GM12878 (cell line): ENCODE data around the gene DAPK2. TPM values are rescaled to one million over a fixed set of nuclear protein-coding genes. Genes with fewer than 3 reads are reported as not detected.

Source experiments
- BHLHE40 ChIP-seq, 2 experiments: fragments of 450-650 bp in 1 of 2; IDR thresholded peaks; 2 replicates each; pipeline ENCODE4 v1.6.1; 2011 to 2017; ENCODE audit warnings: low read depth in 2 of 2, borderline replicate concordance in 1 of 2, improper control_type of control experiment in 1 of 2, low read length in 1 of 2, mild to moderate bottlenecking in 1 of 2
- CEBPB ChIP-seq, 2 experiments: fragments of 150-350 bp in 1 of 2; IDR thresholded peaks; 2 replicates each; pipeline ENCODE4 v1.6.1; 2012 to 2014; ENCODE audit warnings: low read depth in 2 of 2, low read length in 2 of 2, borderline replicate concordance in 1 of 2, inconsistent platforms in 1 of 2
- EP300 ChIP-seq, 2 experiments: fragments of 150-350 bp in 1 of 2; IDR thresholded peaks; 2 replicates each; pipeline ENCODE4 v1.6.1; 2011 to 2012; ENCODE audit warnings: low read depth in 2 of 2, low read length in 2 of 2, borderline replicate concordance in 1 of 2, improper control_type of control experiment in 1 of 2, inconsistent platforms in 1 of 2; ENCODE audit not compliant: control insufficient read depth in 1 of 2
- IKZF2 ChIP-seq, 2 experiments: fragments of 450-650 bp; IDR thresholded peaks; 2 replicates each; pipeline ENCODE4 v1.6.1; 2017; ENCODE audit warnings: mild to moderate bottlenecking in 2 of 2, moderate library complexity in 2 of 2
- MYC ChIP-seq: IDR thresholded peaks from 2 replicates; pipeline ENCODE4 v1.6.1; 2011; ENCODE audit warnings: mild to moderate bottlenecking, low read length, moderate library complexity, inconsistent platforms; ENCODE audit not compliant: insufficient read depth, insufficient replicate concordance, insufficient read length, severe bottlenecking
- NFXL1 ChIP-seq: fragments of 450-650 bp; IDR thresholded peaks from 2 replicates; pipeline ENCODE4 v1.6.1; 2017; ENCODE audit warnings: antibody characterized with exemption, mild to moderate bottlenecking, borderline replicate concordance
- NRF1 ChIP-seq: conservative IDR thresholded peaks from 2 replicates; pipeline ENCODE4 v1.6.1; 2011; ENCODE audit warnings: mild to moderate bottlenecking, low read depth, low read length, improper control_type of control experiment
- RB1 ChIP-seq: fragments of 450-650 bp; formaldehyde crosslinking; IDR thresholded peaks from 2 replicates; pipeline ENCODE4 v1.6.1; 2017; ENCODE audit warnings: mild to moderate bottlenecking, borderline replicate concordance
- SPI1 ChIP-seq: IDR thresholded peaks from 2 replicates; pipeline ENCODE4 v1.6.1; 2011; ENCODE audit warnings: low read depth, mild to moderate bottlenecking, low read length, moderate library complexity, borderline replicate concordance; ENCODE audit not compliant: insufficient read depth
- SUPT20H ChIP-seq: IDR thresholded peaks from 2 replicates; pipeline ENCODE4 v1.6.1; 2011; ENCODE audit warnings: low read depth, mild to moderate bottlenecking, low read length, moderate library complexity, borderline replicate concordance; ENCODE audit not compliant: control insufficient read depth
- TARDBP ChIP-seq: IDR thresholded peaks from 2 replicates; pipeline ENCODE4 v1.6.1; 2016; ENCODE audit warnings: borderline replicate concordance
- TCF12 ChIP-seq: IDR thresholded peaks from 2 replicates; pipeline ENCODE4 v1.6.1; 2011; ENCODE audit warnings: low read depth, mild to moderate bottlenecking, low read length
- ZNF207 ChIP-seq: fragments of 450-650 bp; IDR thresholded peaks from 2 replicates; pipeline ENCODE4 v1.6.1; 2014; ENCODE audit warnings: antibody characterized with exemption, mild to moderate bottlenecking, borderline replicate concordance
- polyA plus RNA-seq, 11 experiments: library from polyadenylated mRNA; depleted of rRNA in 4 of 11; unstranded in 6 of 11; stranded (reverse) in 5 of 11; fragments of >200 nt; fragmentation: Nextera tagmentation in 4 of 11; fragmentation: Illumina TruSeq in 1 of 11; extraction: Ambion mirVana in 4 of 11; extraction: Trizol in 1 of 11; gene quantifications; 1 replicate in 1 of 11; 2 replicates in 10 of 11; pipeline versions ENCODE4 v1.2.1 to v1.2.3, GENCODE V29; 2011 to 2016; ENCODE audit warnings: inconsistent platforms in 2 of 11, missing spikeins in 2 of 11, low read depth in 1 of 11
- total RNA-seq, 4 experiments: library from RNA; depleted of rRNA in 3 of 4; stranded (reverse); fragments of >200 nt in 3 of 4; fragmentation: Illumina TruSeq in 1 of 4; extraction: Trizol in 1 of 4; gene quantifications; 2 replicates each; pipeline versions ENCODE4 v1.2.1 to v1.2.3, GENCODE V29; 2013 to 2021
- TF ChIP-seq, protein P1 (sequence below): fragments of 450-650 bp; IDR thresholded peaks from 2 replicates; pipeline ENCODE4 v1.6.1; 2016; ENCODE audit warnings: mild to moderate bottlenecking
- TF ChIP-seq, protein P2 (sequence below): fragments of 450-650 bp; IDR thresholded peaks from 2 replicates; pipeline ENCODE4 v1.6.1; 2018; ENCODE audit warnings: borderline replicate concordance, mild to moderate bottlenecking; ENCODE audit not compliant: partially characterized antibody
- TF ChIP-seq, protein P3 (sequence below): IDR thresholded peaks from 2 replicates; pipeline ENCODE4 v1.6.1; 2011; ENCODE audit warnings: low read depth, mild to moderate bottlenecking, low read length, moderate library complexity, borderline replicate concordance; ENCODE audit errors: extremely low read depth
- TF ChIP-seq, protein P4 (sequence below): fragments of 450-650 bp; IDR thresholded peaks from 2 replicates; pipeline ENCODE4 v1.6.1; 2017; ENCODE audit warnings: borderline replicate concordance
- TF ChIP-seq, protein P5 (sequence below): fragments of 450-650 bp; formaldehyde crosslinking; IDR thresholded peaks from 2 replicates; pipeline ENCODE4 v1.5.0; 2022; ENCODE audit warnings: mild to moderate bottlenecking, missing genetic modification characterization

Gene DAPK2
- total and polyA plus RNA-seq, 10 of the 15 experiments (the other 5 are each of a cell fraction or from before 2014, with no cell fraction given) = 0.69 to 8.4 (median 4.1) TPM

DNA sequence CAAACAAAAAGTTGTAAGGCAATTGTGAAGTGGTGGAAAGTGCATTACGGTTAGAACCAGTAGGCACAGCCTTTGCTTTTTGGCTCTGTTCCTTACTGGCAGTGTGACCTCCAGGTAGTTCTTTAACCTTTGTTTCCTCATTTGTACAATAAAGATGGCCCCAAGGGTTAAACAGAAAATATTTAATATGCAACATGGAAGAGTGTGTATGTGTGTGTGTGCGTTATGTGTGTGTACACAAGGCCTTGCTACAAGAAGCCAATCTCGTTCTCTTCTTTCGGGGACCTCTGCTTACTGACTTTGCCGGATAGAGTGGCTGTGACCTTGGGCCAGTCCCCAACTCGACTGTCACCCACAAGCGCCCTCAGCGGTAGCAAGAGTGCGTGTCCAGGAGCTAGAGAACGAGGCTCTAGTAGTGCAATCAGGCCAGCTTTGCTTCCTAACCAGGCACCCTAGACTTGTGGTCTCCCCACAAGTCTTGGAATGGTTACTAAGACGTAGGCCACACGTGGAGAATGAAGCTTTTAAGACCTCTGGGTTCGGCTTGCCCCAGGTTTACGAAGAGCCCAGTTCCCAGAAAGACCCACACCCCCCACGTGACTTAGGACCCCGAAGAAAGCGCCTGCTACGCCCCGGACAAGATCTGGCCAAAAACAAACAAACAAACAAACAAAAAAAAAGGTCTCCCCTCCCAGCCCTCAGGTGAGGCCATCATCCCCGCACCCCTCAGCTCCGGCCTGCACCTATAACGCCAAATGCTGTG lies 46.8 kb upstream of the DAPK2 start (continued):
- TF ChIP-seq, protein P1, sequence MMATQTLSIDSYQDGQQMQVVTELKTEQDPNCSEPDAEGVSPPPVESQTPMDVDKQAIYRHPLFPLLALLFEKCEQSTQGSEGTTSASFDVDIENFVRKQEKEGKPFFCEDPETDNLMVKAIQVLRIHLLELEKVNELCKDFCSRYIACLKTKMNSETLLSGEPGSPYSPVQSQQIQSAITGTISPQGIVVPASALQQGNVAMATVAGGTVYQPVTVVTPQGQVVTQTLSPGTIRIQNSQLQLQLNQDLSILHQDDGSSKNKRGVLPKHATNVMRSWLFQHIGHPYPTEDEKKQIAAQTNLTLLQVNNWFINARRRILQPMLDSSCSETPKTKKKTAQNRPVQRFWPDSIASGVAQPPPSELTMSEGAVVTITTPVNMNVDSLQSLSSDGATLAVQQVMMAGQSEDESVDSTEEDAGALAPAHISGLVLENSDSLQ = no peak
- TF ChIP-seq BHLHE40 (IDR thresholded peaks at IDR 0.05; ENCODE audit: borderline replicate concordance in 1 of 2, low read depth in 2 of 2, low read length in 1 of 2) (0 out of 4 replicates have a peak, but pooled peaks have one; percentile 18 to 45), TARDBP (no peak), RB1 (no peak), NRF1 (no peak), ZNF207 (no peak), SPI1 (no peak), IKZF2 (IDR thresholded peaks at IDR 0.05) (0 out of 4 replicates have a peak, but pooled peaks of 1 of the 2 experiments have one; percentile 7), SUPT20H (no peak), TCF12 (peak; percentile 25; the same call in 1 of the 2 replicates), CEBPB (IDR thresholded peaks at IDR 0.05; ENCODE audit: borderline replicate concordance in 1 of 2, low read depth in 2 of 2, low read length in 2 of 2) (no peak), NFXL1 (no peak), EP300 (IDR thresholded peaks at IDR 0.05; ENCODE audit: borderline replicate concordance in 1 of 2, control insufficient read depth in 1 of 2, low read depth in 2 of 2, low read length in 2 of 2) (no peak), MYC (no peak)
- TF ChIP-seq, protein P2, sequence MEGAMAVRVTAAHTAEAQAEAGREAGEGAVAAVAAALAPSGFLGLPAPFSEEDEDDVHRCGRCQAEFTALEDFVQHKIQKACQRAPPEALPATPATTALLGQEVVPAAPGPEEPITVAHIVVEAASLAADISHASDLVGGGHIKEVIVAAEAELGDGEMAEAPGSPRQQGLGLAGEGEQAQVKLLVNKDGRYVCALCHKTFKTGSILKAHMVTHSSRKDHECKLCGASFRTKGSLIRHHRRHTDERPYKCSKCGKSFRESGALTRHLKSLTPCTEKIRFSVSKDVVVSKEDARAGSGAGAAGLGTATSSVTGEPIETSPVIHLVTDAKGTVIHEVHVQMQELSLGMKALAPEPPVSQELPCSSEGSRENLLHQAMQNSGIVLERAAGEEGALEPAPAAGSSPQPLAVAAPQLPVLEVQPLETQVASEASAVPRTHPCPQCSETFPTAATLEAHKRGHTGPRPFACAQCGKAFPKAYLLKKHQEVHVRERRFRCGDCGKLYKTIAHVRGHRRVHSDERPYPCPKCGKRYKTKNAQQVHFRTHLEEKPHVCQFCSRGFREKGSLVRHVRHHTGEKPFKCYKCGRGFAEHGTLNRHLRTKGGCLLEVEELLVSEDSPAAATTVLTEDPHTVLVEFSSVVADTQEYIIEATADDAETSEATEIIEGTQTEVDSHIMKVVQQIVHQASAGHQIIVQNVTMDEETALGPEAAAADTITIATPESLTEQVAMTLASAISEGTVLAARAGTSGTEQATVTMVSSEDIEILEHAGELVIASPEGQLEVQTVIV = no peak
- TF ChIP-seq, protein P3, sequence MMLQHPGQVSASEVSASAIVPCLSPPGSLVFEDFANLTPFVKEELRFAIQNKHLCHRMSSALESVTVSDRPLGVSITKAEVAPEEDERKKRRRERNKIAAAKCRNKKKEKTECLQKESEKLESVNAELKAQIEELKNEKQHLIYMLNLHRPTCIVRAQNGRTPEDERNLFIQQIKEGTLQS = peak; percentile 54; the same call in 1 of the 2 replicates
- TF ChIP-seq, protein P4, sequence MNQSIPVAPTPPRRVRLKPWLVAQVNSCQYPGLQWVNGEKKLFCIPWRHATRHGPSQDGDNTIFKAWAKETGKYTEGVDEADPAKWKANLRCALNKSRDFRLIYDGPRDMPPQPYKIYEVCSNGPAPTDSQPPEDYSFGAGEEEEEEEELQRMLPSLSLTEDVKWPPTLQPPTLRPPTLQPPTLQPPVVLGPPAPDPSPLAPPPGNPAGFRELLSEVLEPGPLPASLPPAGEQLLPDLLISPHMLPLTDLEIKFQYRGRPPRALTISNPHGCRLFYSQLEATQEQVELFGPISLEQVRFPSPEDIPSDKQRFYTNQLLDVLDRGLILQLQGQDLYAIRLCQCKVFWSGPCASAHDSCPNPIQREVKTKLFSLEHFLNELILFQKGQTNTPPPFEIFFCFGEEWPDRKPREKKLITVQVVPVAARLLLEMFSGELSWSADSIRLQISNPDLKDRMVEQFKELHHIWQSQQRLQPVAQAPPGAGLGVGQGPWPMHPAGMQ = peak; percentile 76; the same call in 1 of the 2 replicates
- TF ChIP-seq, protein P5, sequence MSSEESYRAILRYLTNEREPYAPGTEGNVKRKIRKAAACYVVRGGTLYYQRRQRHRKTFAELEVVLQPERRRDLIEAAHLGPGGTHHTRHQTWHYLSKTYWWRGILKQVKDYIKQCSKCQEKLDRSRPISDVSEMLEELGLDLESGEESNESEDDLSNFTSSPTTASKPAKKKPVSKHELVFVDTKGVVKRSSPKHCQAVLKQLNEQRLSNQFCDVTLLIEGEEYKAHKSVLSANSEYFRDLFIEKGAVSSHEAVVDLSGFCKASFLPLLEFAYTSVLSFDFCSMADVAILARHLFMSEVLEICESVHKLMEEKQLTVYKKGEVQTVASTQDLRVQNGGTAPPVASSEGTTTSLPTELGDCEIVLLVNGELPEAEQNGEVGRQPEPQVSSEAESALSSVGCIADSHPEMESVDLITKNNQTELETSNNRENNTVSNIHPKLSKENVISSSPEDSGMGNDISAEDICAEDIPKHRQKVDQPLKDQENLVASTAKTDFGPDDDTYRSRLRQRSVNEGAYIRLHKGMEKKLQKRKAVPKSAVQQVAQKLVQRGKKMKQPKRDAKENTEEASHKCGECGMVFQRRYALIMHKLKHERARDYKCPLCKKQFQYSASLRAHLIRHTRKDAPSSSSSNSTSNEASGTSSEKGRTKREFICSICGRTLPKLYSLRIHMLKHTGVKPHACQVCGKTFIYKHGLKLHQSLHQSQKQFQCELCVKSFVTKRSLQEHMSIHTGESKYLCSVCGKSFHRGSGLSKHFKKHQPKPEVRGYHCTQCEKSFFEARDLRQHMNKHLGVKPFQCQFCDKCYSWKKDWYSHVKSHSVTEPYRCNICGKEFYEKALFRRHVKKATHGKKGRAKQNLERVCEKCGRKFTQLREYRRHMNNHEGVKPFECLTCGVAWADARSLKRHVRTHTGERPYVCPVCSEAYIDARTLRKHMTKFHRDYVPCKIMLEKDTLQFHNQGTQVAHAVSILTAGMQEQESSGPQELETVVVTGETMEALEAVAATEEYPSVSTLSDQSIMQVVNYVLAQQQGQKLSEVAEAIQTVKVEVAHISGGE (CRISPR knock-in tag) = no peak
